ENCODE measurements around the gene PLXNB2.

The PLXNB2 gene

GRCh38 chr22:50289151-50289941 is 18.1 kb downstream of the PLXNB2 start:
- H3K27ac ChIP-seq (ENCODE audit: low read depth, low read length) = no peak overlapping the region
- peaks cover 0 to 68% (median 57%) of the 10 kb centered on the region in 5 donors for H3K36me3 ChIP-seq (ENCODE audit: control insufficient read depth in 5 of 5, insufficient read depth in 5 of 5, low read length in 5 of 5)
- H3K4me1 ChIP-seq (ENCODE audit: control insufficient read depth in 5 of 5, insufficient read depth in 5 of 5, low read length in 5 of 5) = peaks cover under 1 to 28% (median 21%) of the 10 kb centered on the region in 5 donors
- H3K4me3 ChIP-seq (ENCODE audit: low read depth in 1 of 5, low read length in 5 of 5) = no peak overlapping the region
- no peak overlapping the region for H3K9ac ChIP-seq (ENCODE audit: low read length in 5 of 5)
- no peaks in the 10 kb centered on the region for H3K9me3 ChIP-seq (ENCODE audit: control insufficient read depth in 5 of 5, low read length in 5 of 5)
- no peaks in the 10 kb centered on the region for H3K27me3 ChIP-seq (ENCODE audit: control insufficient read depth in 5 of 5, insufficient read depth in 4 of 5, low read length in 5 of 5)

DNA sequence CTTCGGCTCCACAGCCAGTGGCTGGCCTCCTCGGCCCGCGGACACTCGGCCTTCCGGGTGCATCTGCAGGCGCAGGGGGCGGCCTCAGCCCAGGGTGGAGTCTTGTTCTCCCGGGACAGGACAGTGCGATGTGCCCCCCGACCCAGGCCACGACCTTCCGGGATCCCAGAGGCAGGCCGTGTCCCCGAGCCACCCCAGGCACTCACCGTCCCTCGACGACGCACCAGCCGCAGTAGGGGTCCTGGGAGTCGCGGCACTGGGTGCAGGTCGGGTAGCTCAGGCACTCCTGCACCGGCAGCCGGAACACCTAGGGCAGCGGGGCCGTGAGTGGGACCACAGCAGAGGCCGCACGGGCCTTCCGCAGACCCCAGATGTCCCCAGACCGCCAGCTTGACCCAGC is 19.7 kb downstream of the PLXNB2 start:
- Histone ChIP-seq H3K27ac (ENCODE audit: low read depth, low read length) (no peak overlapping the region), H3K4me1 (ENCODE audit: control insufficient read depth in 5 of 5, insufficient read depth in 5 of 5, low read length in 5 of 5) (peaks cover 0 to 12% (median 6%) of the 10 kb centered on the region in 5 donors), H3K9me3 (ENCODE audit: control insufficient read depth in 5 of 5, low read length in 5 of 5) (no peaks in the 10 kb centered on the region), H3K4me3 (ENCODE audit: low read depth in 1 of 5, low read length in 5 of 5) (no peak overlapping the region), H3K36me3 (ENCODE audit: control insufficient read depth in 5 of 5, insufficient read depth in 5 of 5, low read length in 5 of 5) (peaks cover 0 to 83% (median 72%) of the 10 kb centered on the region in 5 donors), H3K27me3 (ENCODE audit: control insufficient read depth in 5 of 5, insufficient read depth in 4 of 5, low read length in 5 of 5) (no peaks in the 10 kb centered on the region), H3K9ac (ENCODE audit: low read length in 5 of 5) (no peak overlapping the region)

DNA sequence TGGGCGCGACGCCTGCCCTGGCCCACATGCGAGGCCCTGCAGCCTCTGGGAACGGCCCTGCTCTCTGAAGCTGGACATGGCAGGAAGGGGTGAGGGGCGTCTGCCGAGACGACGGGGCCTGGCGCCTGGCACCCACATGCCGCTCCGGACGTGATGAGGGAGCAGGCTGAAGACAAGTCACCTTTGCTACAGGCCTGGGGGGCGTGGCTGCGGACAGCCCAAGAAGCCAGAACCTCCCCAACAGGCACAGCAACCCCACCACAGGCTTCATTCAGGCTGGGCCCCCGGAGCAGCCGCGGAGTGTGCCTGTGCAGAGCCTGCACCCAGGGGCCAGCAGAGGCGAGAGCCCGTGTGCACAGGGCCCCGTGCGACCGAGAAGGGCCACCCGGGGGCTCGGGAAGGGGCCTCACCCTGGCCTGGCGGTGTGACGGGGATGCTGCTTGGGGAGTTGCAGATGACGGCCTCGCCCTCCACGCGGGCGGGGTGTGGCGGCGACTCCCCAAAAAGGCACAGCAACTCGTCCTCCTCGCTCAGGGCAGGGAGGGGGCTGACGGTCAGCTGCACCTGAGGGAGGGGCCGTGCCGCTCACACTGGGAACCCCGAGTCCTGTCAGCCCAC is 20.6 kb downstream of the PLXNB2 start:
- no peak overlapping the region for H3K4me3 ChIP-seq (ENCODE audit: low read depth in 1 of 5, low read length in 5 of 5)
- no peaks in the 10 kb centered on the region for H3K9me3 ChIP-seq (ENCODE audit: control insufficient read depth in 5 of 5, low read length in 5 of 5)
- peaks cover 0 to 5% (median 0%) of the 10 kb centered on the region in 5 donors for H3K4me1 ChIP-seq (ENCODE audit: control insufficient read depth in 5 of 5, insufficient read depth in 5 of 5, low read length in 5 of 5)
- H3K36me3 ChIP-seq (ENCODE audit: control insufficient read depth in 5 of 5, insufficient read depth in 5 of 5, low read length in 5 of 5) = peaks cover 0 to 92% (median 80%) of the 10 kb centered on the region in 5 donors
- no peaks in the 10 kb centered on the region for H3K27me3 ChIP-seq (ENCODE audit: control insufficient read depth in 5 of 5, insufficient read depth in 4 of 5, low read length in 5 of 5)
- H3K27ac ChIP-seq (ENCODE audit: low read depth, low read length) = no peak overlapping the region
- no peak overlapping the region for H3K9ac ChIP-seq (ENCODE audit: low read length in 5 of 5)

DNA sequence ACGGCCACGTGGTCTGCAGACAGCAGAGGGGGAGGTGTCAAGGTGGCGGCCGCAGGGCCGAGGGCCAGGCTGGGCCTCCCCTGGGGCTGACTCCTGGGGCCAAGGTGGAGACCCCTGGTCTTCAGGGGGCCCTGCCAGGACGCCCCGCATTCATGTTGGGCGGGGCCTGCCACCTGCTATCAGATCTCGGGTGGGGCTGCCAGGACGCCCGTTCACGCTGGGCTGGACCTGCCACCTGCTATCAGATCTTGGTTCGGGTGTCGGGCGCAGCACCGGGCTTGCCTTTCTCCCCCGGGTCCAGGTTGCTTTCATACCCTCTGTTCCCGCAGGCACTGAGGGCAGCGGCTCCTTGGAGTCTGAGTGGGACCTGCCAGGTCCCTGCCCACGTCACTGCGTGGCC is 21.2 kb downstream of the PLXNB2 start:
- no peak overlapping the region for H3K27ac ChIP-seq (ENCODE audit: low read depth, low read length)
- no peaks in the 10 kb centered on the region for H3K27me3 ChIP-seq (ENCODE audit: control insufficient read depth in 5 of 5, insufficient read depth in 4 of 5, low read length in 5 of 5)
- no peak overlapping the region for H3K4me3 ChIP-seq (ENCODE audit: low read depth in 1 of 5, low read length in 5 of 5)
- H3K36me3 ChIP-seq (ENCODE audit: control insufficient read depth in 5 of 5, insufficient read depth in 5 of 5, low read length in 5 of 5) = peaks cover 0 to 94% (median 83%) of the 10 kb centered on the region in 5 donors
- no peaks in the 10 kb centered on the region for H3K4me1 ChIP-seq (ENCODE audit: control insufficient read depth in 5 of 5, insufficient read depth in 5 of 5, low read length in 5 of 5)
- H3K9ac ChIP-seq (ENCODE audit: low read length in 5 of 5) = no peak overlapping the region
- H3K9me3 ChIP-seq (ENCODE audit: control insufficient read depth in 5 of 5, low read length in 5 of 5) = no peaks in the 10 kb centered on the region

- peaks cover 0 to 94% (median 88%) of the 10 kb centered on the region in 5 donors for H3K36me3 ChIP-seq (ENCODE audit: control insufficient read depth in 5 of 5, insufficient read depth in 5 of 5, low read length in 5 of 5)
These were observed 21.7 kb downstream of the PLXNB2 start for GRCh38 chr22:50285568-50286229.

GRCh38 chr22:50284479-50284878 is 23.0 kb downstream of the PLXNB2 start:
- H3K4me3 ChIP-seq (ENCODE audit: low read depth in 1 of 5, low read length in 5 of 5) = no peak overlapping the region
- H3K9me3 ChIP-seq (ENCODE audit: control insufficient read depth in 5 of 5, low read length in 5 of 5) = no peaks in the 10 kb centered on the region
- H3K4me1 ChIP-seq (ENCODE audit: control insufficient read depth in 5 of 5, insufficient read depth in 5 of 5, low read length in 5 of 5) = no peaks in the 10 kb centered on the region
- no peaks in the 10 kb centered on the region for H3K27me3 ChIP-seq (ENCODE audit: control insufficient read depth in 5 of 5, insufficient read depth in 4 of 5, low read length in 5 of 5)
- no peak overlapping the region for H3K9ac ChIP-seq (ENCODE audit: low read length in 5 of 5)
- no peak overlapping the region for H3K27ac ChIP-seq (ENCODE audit: low read depth, low read length)
- peaks cover 0 to 94% (median 89%) of the 10 kb centered on the region in 5 donors for H3K36me3 ChIP-seq (ENCODE audit: control insufficient read depth in 5 of 5, insufficient read depth in 5 of 5, low read length in 5 of 5)

More at GRCh38 chr22:50285568-50286229, 21.7 kb downstream of the PLXNB2 start:
- Histone ChIP-seq H3K27ac (ENCODE audit: low read depth, low read length) (no peak overlapping the region), H3K9ac (ENCODE audit: low read length in 5 of 5) (no peak overlapping the region), H3K9me3 (ENCODE audit: control insufficient read depth in 5 of 5, low read length in 5 of 5) (no peaks in the 10 kb centered on the region), H3K27me3 (ENCODE audit: control insufficient read depth in 5 of 5, insufficient read depth in 4 of 5, low read length in 5 of 5) (no peaks in the 10 kb centered on the region), H3K4me1 (ENCODE audit: control insufficient read depth in 5 of 5, insufficient read depth in 5 of 5, low read length in 5 of 5) (no peaks in the 10 kb centered on the region), H3K4me3 (ENCODE audit: low read depth in 1 of 5, low read length in 5 of 5) (no peak overlapping the region)

- no peaks in the 10 kb centered on the region for H3K9me3 ChIP-seq (ENCODE audit: control insufficient read depth in 5 of 5, low read length in 5 of 5)
- no peak overlapping the region for H3K4me3 ChIP-seq (ENCODE audit: low read depth in 1 of 5, low read length in 5 of 5)
- H3K27ac ChIP-seq (ENCODE audit: low read depth, low read length) = no peak overlapping the region
- H3K36me3 ChIP-seq (ENCODE audit: control insufficient read depth in 5 of 5, insufficient read depth in 5 of 5, low read length in 5 of 5) = peaks cover 0 to 94% (median 89%) of the 10 kb centered on the region in 5 donors
- no peaks in the 10 kb centered on the region for H3K4me1 ChIP-seq (ENCODE audit: control insufficient read depth in 5 of 5, insufficient read depth in 5 of 5, low read length in 5 of 5)
- no peak overlapping the region for H3K9ac ChIP-seq (ENCODE audit: low read length in 5 of 5)
- H3K27me3 ChIP-seq (ENCODE audit: control insufficient read depth in 5 of 5, insufficient read depth in 4 of 5, low read length in 5 of 5) = no peaks in the 10 kb centered on the region
These were observed 23.6 kb downstream of the PLXNB2 start for GRCh38 chr22:50283821-50284220.

DNA sequence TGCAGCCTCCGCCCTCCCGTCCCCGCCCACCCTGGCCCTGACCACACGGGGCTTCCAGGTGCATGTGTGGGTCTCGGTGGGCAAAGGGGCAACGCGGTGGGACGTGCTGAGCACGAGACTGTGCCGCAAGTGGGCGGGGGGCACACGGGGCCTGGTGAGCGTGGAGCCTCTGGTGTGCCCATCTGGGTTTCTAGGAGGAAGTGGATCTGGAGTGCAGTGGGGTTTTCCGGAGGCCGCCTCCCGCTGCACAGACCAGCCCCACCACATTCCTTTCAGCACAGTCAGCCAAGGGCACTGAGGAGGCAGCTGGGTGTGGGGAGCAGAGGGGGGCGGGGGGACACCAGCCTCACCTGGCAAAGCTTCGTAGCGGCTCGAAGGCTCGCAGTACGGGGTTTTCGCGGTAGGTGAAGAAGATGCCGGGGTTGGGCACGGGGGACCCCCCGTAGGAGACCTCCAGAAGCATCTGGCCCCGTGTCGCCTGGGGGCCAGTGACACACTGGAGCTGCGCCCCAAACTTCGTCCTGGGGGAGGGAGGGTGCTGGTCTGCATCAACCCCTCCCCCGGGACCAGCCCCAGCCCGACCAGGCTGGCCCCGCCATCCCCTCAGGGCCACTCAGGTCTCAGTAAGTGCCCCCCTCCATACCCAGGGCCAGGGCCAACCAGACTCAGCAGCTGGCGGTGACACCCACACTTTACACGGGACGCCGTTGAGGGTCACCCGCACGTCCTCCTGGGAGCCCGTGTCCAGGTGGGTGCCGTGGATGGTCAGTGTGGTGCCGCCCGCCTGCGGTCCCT is 24.9 kb downstream of the PLXNB2 start:
- Histone ChIP-seq H3K27me3 (ENCODE audit: control insufficient read depth in 5 of 5, insufficient read depth in 4 of 5, low read length in 5 of 5) (no peaks in the 10 kb centered on the region), H3K4me1 (ENCODE audit: control insufficient read depth in 5 of 5, insufficient read depth in 5 of 5, low read length in 5 of 5) (no peaks in the 10 kb centered on the region), H3K9me3 (ENCODE audit: control insufficient read depth in 5 of 5, low read length in 5 of 5) (no peaks in the 10 kb centered on the region), H3K4me3 (ENCODE audit: low read depth in 1 of 5, low read length in 5 of 5) (no peak overlapping the region), H3K27ac (ENCODE audit: low read depth, low read length) (no peak overlapping the region), H3K9ac (ENCODE audit: low read length in 5 of 5) (no peak overlapping the region), H3K36me3 (ENCODE audit: control insufficient read depth in 5 of 5, insufficient read depth in 5 of 5, low read length in 5 of 5) (peaks cover 0 to 94% (median 90%) of the 10 kb centered on the region in 5 donors)

GRCh38 chr22:50281957-50282356 is 25.5 kb downstream of the PLXNB2 start:
- Histone ChIP-seq H3K27ac (ENCODE audit: low read depth, low read length) (no peak overlapping the region), H3K9me3 (ENCODE audit: control insufficient read depth in 5 of 5, low read length in 5 of 5) (no peaks in the 10 kb centered on the region), H3K9ac (ENCODE audit: low read length in 5 of 5) (no peak overlapping the region), H3K27me3 (ENCODE audit: control insufficient read depth in 5 of 5, insufficient read depth in 4 of 5, low read length in 5 of 5) (no peaks in the 10 kb centered on the region), H3K4me1 (ENCODE audit: control insufficient read depth in 5 of 5, insufficient read depth in 5 of 5, low read length in 5 of 5) (no peaks in the 10 kb centered on the region), H3K4me3 (ENCODE audit: low read depth in 1 of 5, low read length in 5 of 5) (no peak overlapping the region), H3K36me3 (ENCODE audit: control insufficient read depth in 5 of 5, insufficient read depth in 5 of 5, low read length in 5 of 5) (peaks cover 0 to 93% (median 89%) of the 10 kb centered on the region in 5 donors)

Measured in subcutaneous abdominal adipose tissue (tissue), 5 donors.